C4-2B (cell line): Measurements from ENCODE around the gene DARS1.

Experiments used
- CTCF ChIP-seq: fragments of 450-650 bp; conservative IDR thresholded peaks from 2 replicates; pipeline ENCODE4 v1.5.1; 2017; ENCODE audit warnings: mild to moderate bottlenecking
- ZFX ChIP-seq: fragments of 450-650 bp; IDR thresholded peaks from 2 replicates; pipeline ENCODE4 v1.6.1; 2017

DNA sequence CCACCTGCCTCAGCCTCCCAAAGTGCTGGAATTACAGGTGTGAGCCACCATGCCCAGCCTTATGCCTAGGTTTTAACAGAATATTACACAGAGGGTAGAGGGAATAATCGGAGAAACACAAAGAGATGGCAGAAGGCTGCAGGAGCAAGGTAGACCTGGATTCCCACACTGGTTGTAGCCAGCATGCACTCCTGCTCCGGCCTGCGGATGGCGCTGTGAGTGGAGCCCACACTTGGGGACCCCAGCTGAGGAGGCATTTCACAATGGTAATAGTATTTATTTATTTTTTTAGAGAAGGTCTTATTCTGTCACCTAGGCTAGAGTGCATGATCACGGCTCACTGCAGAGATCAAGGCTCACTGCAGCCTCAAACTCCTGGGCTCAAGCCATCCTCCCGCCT is 38.8 kb upstream of the DARS1 start:
- TF ChIP-seq CTCF, result no peak
- TF ChIP-seq ZFX, result no peak
